Urinary bladder (tissue), 4 donors: Measurements from ENCODE around the gene MOB3A. TPM values are rescaled to one million over a fixed set of nuclear protein-coding genes. Genes with fewer than 3 reads are reported as not detected.
A peak's percentile ranks its signal among the peaks of the same experiment; 100 is the strongest.

ENCODE experiments used
- DNase-seq: peaks from one replicate; pipeline ENCODE4 v3.0.0-alpha.2; 2015; ENCODE audit errors: extremely low spot score
- H3K27ac ChIP-seq: one replicate; pipeline ENCODE4 v1.5.1; 2013; ENCODE audit warnings: low read depth, mild to moderate bottlenecking, moderate library complexity
- H3K36me3 ChIP-seq: one replicate; pipeline ENCODE4 v1.6.1; 2013; ENCODE audit warnings: mild to moderate bottlenecking, moderate library complexity; ENCODE audit not compliant: insufficient read depth
- H3K4me1 ChIP-seq: one replicate; pipeline ENCODE4 v1.6.1; 2013; ENCODE audit warnings: mild to moderate bottlenecking, moderate library complexity; ENCODE audit not compliant: insufficient read depth
- H3K4me3 ChIP-seq: one replicate; pipeline ENCODE4 v1.5.1; 2013; ENCODE audit warnings: low read depth, low read length
- WGBS: extraction: QIAGEN DNeasy Blood & Tissue Kit; methylation state at CpG from one replicate; pipeline ENCODE4 v1.1.7; 2013; 5-methylcytosine and 5-hydroxymethylcytosine counted together
- polyA plus RNA-seq: library from polyadenylated mRNA; stranded (reverse); fragments of 200-250 nt; gene quantifications from one replicate; pipeline ENCODE4 v1.2.3, GENCODE V29; 2013
- total RNA-seq: library from RNA; depleted of rRNA; stranded (reverse); fragments of >200 nt; gene quantifications from one replicate; pipeline ENCODE4 v1.2.3, GENCODE V29; 2014
- donor health status: healthy with polysubstance abuse.
- donor health status: healthy.

Gene MOB3A
- total and polyA plus RNA-seq, 2 donors, result 15.9 to 40.1 TPM

DNA sequence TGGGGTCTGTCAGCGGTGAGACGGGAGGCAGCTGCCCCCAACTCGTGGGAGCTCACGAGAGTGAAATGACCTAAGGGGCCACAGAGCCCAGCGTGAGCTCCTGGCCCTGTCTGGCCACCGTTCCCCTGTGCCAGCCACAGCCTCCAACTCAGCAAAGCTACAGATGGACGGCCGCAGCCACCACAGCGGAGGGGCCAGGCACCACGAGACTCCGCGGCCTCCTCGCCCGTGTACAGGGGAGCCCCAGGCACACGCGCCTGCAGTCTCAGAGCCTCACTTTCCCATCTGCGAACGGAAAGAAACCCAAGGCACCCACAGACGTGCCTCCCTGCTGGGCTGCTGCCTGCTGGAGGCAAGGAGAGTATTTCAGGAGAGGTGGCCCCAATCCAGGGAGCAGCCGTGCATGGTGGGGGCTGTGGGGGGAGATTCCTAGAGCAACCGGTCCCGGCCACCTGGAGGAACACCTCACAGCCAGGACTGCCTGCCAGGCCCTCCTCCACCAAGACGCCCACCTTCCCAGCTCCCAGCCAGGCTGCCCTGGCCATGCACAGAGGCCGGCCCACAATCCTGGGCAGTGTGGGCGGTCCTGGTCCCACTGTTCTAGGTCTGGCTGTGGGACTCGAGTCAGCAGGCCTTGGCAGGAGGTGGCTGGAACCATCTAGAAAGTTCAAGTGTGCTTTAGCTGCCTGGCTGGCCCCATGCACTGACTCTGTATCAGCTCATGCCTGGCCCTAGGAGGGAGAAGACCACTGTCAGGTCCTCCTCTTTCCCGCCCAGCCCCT lies 47.0 kb downstream of the MOB3A start:
- Histone ChIP-seq H3K27ac (peak overlapping the region; percentile 40), H3K4me1 (peaks cover 2% of the 10 kb centered on the region), H3K4me3 (peak overlapping the region; percentile 96), H3K36me3 (no peaks in the 10 kb centered on the region)
- WGBS, result 61% methylated on average over 27 of the region's 27 CpGs
- DNase-seq, result no peak

DNA sequence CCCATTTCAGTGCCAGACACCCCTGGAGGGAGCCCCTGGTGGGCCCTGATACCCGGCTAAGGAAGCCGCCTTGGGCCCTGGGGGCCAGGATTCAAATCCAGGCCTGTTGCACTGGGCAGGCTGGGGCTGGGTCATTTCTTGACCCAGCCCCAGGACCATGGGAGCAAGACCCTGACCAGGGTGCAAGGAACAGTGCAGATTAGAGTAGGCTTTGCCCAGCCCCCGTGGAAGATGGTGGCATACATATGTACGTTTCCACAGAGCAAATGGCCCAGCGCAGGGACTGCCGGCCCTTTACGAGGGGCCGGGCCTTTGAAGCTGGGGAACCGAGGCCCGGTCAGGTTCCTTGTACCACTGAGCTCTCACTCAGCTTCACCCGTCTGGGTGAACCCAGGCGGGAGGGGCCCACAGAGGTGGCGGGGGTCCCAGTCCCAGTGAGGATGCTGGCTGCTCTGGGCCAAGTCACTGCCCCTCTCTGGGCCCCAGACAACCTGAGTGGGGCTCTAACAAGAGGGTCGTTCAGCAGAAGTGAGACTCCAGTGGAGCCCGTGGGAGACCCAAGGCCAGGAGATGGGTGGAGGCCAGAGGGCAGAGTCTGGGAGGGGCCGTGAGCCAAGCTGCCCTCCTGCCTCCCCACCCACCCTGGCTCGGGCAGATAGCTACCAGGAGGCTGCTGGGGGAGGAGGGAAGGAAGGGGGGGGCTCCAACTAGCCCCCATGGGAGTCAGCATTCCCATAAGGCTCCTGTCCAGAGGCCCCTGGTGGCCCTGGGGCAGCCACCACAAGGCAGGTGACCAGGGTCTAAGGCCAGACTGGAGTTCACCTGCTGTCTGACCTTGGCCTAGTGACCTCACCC lies 47.8 kb downstream of the MOB3A start:
- no peak overlapping the region for H3K27ac ChIP-seq
- no peaks in the 10 kb centered on the region for H3K36me3 ChIP-seq
- WGBS, result 74% methylated on average over 17 of the region's 17 CpGs
- no peak for DNase-seq
- H3K4me3 ChIP-seq, result peak overlapping the region; percentile 96
- peaks cover 2% of the 10 kb centered on the region for H3K4me1 ChIP-seq

DNA sequence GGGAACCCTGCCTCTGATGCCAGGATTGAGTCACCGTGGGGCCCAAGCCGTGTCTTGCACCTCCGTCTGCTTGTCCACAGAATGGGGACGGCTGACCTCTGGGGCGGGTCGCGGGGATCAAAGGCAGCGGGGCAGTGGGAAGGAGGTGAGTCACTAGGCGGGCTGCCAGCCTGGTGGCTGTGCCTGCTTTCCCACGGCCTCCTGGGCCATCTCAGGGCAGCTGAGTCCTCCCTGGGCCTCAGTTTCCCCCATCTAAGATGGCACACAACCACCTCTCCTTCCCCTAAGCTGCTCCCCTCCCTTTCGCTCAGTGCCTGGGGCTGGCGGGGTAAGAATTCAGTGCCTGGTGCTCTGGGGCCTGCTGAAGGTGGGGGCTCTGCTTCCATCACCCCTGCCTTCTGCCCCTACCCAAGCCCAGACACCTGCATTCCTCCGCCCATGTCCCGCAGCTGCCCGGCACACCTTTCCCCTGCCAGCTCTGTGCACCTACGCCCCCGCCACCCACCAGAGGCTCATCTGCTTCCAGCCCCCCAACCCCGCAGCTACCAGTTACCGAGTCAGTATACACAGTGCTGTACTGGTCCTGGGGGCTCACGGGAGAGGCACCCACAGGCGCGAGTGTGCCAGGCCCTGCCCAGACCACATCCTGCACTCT lies 48.5 kb downstream of the MOB3A start:
- Histone ChIP-seq H3K27ac (peak overlapping the region; percentile 19), H3K4me1 (peaks cover 2% of the 10 kb centered on the region), H3K4me3 (no peak overlapping the region), H3K36me3 (no peaks in the 10 kb centered on the region)
- DNase-seq, result no peak
- WGBS, result 74% methylated on average over 22 of the region's 22 CpGs

DNA sequence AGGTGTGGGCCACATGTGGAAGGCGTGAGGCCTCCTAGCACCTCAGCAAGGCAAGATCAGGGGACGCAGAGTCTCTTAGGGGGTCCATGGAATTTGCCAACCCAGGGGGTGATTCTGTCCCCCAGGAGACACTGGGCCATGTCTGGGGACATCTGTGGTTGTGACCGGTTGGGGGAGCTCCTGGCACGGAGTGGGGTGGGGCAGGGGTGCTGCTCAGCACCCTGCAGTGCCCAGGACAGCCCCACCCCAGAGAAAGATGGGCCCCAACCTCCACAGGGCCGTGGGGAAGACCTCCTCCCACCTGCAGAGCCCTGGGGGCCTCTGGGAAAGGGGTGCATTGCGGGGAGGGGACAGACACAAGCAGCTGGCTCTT lies 49.1 kb downstream of the MOB3A start:
- 83% methylated on average over 6 of the region's 6 CpGs for WGBS
- DNase-seq, result no peak
- H3K36me3 ChIP-seq, result no peaks in the 10 kb centered on the region
- H3K4me1 ChIP-seq, result peaks cover 2% of the 10 kb centered on the region
- H3K4me3 ChIP-seq, result no peak overlapping the region
- H3K27ac ChIP-seq, result peak overlapping the region; percentile 19

DNA sequence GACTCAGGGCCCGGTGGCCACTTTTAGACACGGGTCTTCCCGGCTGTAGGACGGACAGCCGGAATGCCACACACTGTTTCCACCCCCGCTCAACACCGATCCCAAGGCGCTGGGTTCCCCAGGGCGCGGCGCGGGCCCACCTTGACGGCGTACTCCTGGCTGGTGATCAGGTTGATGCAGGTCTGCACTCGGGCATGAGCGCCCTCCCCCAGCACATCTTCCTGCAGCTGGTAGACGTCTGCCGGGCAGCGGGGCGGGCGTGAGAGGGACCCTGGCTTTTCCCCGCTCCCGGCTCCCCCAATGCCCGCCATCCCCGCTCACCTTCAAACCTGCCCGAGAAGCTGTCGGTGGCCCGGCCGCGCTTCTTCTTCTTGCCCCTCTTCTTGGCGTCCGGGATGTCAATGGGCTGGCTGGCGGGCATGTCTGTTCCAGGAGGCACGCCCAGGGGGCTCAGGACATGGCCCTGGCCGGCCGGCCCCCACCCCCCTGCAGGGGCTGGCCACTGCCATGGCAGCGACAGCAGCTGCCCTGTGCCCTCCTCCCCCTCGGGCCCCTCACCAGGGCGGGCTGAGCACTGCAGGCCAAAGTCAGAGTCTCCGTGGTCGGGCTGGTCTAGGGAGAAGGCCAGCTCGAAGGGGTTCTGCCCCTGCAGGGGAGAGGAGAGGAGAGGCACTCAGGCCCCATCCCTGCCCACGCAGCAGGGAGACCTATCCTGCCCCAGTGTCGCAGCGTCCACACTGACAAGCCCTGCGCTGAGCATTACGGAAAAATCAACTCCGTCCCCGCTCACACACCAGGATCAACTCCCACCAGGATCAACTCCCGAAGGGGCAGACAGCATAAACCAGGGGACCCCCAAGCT lies 49.8 kb downstream of the MOB3A start:
- no peak for DNase-seq
- WGBS, result 92% methylated on average over 50 of the region's 50 CpGs
- H3K27ac ChIP-seq, result peak overlapping the region; percentile 30
- no peaks in the 10 kb centered on the region for H3K36me3 ChIP-seq
- H3K4me1 ChIP-seq, result peaks cover 2% of the 10 kb centered on the region
- no peak overlapping the region for H3K4me3 ChIP-seq

DNA sequence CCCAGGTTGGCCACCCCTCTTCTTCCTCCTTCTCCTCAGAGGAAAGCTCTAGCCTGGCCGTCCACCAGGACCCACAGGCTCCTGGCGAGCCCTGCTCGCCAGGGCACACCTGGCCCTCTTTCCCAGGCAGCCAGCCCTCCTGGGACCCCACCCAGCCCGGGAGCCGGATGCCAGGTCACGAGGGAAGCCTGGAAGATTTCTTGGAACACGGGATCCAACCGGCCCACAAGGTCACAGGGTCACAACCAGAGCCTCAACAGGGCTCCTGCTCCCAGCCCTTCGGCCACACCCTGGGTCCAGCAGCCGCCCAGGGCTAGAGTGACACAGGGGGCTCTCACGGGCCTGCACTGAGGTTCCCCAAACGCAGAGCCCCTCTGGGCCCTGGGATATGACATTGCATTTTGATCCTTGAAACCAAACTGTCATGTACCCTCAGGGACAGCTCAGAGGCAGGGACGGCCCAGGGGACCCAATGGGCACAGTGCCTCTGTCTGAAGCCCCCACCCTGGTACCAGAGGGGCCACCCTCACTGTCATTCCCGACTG lies 50.6 kb downstream of the MOB3A start:
- peaks cover 3% of the 10 kb centered on the region for H3K4me1 ChIP-seq
- DNase-seq, result no peak
- H3K4me3 ChIP-seq, result no peak overlapping the region
- H3K36me3 ChIP-seq, result no peaks in the 10 kb centered on the region
- 74% methylated on average over 14 of the region's 14 CpGs for WGBS
- H3K27ac ChIP-seq, result no peak overlapping the region

DNA sequence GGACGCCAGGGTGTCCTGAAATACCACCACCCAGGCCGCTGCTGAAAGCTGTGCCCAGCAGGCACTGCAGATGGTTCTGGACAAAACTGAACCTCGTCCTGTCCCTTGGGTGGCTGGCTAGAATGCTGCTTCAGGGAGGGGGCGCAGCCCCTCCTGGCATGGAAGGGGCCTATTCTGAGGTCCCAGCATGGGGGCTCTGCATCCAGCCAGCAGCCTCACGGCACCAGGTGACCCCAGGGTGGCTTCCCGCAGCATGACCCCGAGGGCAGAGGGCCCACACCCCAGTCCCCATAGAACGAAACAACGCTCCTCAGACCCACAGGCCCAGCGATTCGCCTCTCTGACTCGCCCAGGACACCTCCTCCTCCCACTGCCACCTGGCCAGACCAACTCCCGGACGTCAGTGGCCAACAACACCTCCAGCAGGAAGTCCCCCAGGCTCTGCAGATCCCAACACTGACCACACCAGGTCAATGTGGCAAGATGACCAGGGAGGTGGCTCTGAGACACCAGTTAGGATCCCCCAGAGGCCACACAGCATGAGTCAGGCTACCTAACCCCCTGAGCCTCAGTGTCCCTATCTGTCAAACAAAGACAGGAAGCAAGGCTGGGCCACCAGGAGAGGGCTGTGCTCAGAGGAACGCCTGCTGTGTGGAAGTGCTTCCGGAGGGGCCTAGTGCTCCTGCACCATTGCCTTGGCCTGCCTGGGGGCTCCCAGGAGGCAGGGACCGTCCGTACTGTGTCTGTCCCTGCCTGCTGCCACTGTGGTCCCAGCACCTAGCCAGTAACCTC lies 51.2 kb downstream of the MOB3A start:
- DNase-seq, result no peak
- WGBS, result 88% methylated on average over 18 of the region's 18 CpGs
- Histone ChIP-seq H3K36me3 (no peaks in the 10 kb centered on the region), H3K4me3 (no peak overlapping the region), H3K4me1 (peaks cover 3% of the 10 kb centered on the region), H3K27ac (no peak overlapping the region)

DNA sequence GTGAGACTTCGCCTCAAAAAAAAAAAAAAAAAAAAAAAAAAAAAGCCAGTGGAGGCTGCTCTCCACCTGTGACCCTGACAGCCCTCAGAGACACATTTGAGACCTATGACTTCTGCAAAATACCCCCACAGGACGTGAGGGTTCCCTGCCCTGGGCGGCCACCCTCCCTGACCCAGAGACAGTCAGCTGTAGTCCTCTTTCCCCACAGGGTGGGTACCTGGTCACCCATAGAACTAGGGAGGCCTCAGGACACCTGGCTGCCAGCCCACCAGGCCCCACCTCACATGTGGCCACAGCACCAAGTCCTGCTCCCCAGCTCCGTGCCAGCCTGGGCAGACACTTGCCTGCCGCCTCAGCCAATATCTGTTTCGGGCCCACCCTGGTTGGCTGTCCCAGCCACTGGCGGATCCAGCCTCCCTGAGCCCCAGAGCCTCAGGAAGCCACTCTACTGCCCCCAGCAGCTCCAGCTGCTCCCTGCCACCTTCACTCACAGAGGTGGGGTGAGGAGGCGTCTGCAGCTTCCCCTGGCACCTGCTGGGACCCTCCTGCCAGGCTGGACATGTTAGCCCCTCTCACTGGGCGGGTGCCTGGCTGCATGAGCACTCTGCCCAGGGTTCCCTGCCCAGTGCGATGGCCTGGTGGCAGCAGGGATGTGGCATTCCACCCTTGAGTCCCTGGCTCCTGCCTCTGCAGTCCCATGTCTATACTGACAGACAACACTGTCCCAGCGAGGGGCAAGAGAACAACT lies 52.0 kb downstream of the MOB3A start:
- Histone ChIP-seq H3K36me3 (peaks cover 4% of the 10 kb centered on the region), H3K4me1 (peaks cover 3% of the 10 kb centered on the region), H3K27ac (no peak overlapping the region), H3K4me3 (no peak overlapping the region)
- WGBS, result 91% methylated on average over 11 of the region's 11 CpGs
- DNase-seq, result no peak

DNA sequence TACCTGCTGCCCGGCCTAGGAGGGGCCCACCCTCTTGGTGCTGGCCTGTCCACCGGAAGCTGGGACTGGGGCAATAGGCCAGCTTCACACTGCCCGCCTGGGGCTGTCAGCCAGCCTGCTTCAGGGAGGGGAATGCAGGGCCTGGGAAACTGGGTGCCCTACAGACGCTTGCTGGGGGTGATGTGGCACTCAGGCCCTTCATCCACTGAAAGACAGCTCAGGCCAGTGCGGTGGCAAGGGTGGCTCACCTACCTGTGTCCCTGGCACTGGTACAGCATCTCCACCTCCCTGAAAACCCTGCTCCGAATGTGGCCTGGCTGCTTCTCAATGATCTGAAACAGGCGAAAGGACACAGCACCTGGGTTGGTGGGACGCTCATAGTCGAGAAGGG lies 52.9 kb downstream of the MOB3A start:
- no peak overlapping the region for H3K4me3 ChIP-seq
- no peak for DNase-seq
- peak overlapping the region; percentile 95 for H3K27ac ChIP-seq
- peaks cover 6% of the 10 kb centered on the region for H3K36me3 ChIP-seq
- 78% methylated on average over 9 of the region's 9 CpGs for WGBS
- peaks cover 3% of the 10 kb centered on the region for H3K4me1 ChIP-seq

DNA sequence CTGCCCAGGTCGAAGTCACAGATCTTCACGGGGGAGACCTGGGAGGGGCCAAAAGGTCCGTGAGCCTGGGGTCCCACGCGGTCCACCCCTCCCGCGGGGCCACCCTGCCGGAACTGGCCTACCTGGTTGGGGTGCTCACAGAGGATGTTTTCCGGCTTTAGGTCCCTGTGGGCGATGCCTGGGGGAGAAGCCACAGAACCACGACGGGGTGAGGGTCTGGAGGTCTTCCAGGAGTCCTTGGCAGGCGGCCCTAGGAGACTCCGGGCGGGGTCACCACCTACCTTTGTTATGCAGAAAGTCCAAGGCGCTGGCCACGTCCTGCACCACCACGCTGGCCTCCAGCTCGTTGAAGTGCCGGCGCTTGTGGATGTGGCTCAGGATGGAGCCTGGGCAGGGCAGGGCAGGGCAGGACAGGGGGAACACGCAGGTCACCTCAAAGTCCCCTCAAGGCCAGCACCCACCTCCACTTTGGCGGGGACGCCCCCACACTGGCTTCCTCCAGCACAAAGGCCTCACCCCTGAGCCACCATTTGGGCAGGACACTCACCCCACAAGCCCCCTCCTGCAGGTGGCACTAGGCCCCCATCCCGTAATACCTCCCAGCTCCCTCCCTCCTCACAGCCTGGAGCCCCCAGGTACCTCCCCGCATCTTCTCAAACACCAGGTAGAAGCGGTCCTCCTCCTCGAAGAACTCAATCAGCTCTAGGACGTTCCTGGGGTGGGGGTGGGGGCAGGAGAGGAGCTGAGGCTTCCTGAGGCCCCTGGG lies 53.5 kb downstream of the MOB3A start:
- no peak overlapping the region for H3K4me3 ChIP-seq
- no peak for DNase-seq
- H3K27ac ChIP-seq, result peak overlapping the region; percentile 95
- H3K36me3 ChIP-seq, result peaks cover 6% of the 10 kb centered on the region
- 28% methylated on average over 29 of the region's 29 CpGs for WGBS
- peaks cover 3% of the 10 kb centered on the region for H3K4me1 ChIP-seq

DNA sequence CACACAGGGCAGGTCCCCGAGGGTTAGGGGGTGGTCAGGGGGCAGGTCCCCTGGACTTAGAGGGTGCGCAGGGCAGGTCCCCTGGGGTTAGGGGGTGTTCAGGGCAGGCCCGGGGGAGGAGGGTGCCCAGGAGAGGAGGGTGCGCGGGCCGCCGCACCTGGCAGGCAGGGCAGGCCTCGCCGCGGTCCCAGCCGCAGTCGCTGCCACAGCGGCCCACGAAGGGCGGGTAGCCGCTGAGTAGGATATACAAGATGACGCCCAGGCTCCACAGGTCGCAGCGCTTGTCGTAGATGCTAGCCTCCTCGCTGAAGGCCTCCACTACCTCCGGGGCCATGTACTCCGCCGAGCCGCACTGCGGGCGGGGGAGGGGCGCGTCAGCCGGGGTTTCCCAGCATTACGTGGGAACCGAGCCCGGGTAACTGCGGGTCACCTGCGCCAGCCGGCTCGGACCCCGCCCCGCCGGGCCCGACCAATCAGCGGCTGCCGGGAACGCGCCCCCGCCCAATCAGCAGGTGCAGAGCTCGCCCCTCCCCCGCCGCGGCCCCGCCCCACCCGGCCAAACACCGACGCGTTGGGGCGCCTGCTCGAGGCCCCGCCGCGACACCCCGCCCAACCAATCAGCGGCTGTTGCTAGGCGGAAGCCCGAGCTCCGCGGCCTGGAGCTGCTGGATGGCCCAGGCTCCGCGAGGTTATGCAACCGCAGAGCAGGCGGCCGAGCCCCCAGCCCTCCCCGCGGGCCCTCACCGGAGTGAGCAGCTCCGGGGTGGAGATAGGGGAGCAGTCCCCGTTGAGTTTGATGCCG lies 54.2 kb downstream of the MOB3A start:
- DNase-seq, result peak; percentile 68
- WGBS, result 16% methylated on average over 77 of the region's 77 CpGs
- H3K4me3 ChIP-seq, result no peak overlapping the region
- H3K4me1 ChIP-seq, result peaks cover 3% of the 10 kb centered on the region
- H3K36me3 ChIP-seq, result peaks cover 6% of the 10 kb centered on the region
- H3K27ac ChIP-seq, result peak overlapping the region; percentile 95
